Hepatic stellate cell (primary cell): Measurements from ENCODE around the gene PWWP2A.

ENCODE experiments used
- DNase-seq: peaks from one replicate; pipeline ENCODE4 v3.0.0; 2011; ENCODE audit warnings: low spot score

Gene PWWP2A

DNA sequence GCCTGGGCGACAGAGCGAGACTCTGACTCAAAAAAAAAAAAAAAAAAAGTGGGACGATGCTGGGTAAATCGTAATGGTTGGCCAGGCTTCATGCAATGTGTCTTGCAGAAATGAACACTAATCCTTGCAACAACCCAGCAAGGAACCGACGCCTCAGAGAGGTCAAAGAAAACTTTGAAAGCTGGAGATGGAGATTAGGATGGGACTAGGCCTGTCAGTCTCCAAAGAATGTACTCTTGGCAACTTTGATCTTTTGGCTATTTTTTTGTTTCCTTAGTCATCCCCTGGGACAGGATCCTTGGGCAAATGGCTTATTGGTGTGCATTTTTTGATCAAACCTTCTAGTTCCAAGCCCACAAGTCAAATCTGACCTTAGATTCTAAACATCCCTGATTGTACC, 10.6 kb upstream of the PWWP2A start:
- no peak for DNase-seq

DNA sequence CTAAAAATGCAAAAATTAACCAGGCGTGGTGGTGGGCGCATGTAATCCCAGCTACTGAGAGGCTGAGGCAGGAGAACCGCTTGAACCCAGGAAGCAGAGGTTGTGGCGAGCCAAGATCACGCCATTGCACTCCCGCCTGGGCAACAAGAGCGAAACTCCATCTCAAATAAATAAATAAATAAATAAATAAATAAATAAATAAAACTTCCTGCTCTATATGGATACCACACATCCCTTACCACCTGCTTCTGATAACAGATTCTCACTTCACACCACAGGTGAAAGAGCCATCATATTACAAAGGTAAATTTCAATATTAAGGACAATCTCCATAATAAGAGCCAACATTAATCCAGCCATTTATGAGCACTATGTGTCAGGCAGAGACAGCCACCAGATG, 9.4 kb upstream of the PWWP2A start:
- no peak for DNase-seq

DNA sequence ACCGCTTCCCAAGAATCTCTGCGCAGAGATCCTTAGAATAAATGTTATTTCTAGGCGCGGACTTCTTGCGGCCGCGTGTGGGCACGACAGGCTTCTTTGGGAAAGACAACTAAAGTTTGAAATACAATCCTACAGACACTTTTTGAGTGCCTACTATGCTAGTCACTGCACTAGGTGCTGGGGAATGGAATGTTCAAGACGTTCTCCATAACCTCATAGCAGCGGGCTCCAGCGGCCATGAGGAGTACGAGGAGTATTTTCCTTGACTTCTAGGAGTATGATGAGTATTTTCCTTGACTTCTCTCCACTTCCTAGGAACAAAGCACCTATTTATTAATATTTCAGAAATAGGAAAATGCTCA, 636 bp upstream of the PWWP2A start:
- no peak for DNase-seq

DNA sequence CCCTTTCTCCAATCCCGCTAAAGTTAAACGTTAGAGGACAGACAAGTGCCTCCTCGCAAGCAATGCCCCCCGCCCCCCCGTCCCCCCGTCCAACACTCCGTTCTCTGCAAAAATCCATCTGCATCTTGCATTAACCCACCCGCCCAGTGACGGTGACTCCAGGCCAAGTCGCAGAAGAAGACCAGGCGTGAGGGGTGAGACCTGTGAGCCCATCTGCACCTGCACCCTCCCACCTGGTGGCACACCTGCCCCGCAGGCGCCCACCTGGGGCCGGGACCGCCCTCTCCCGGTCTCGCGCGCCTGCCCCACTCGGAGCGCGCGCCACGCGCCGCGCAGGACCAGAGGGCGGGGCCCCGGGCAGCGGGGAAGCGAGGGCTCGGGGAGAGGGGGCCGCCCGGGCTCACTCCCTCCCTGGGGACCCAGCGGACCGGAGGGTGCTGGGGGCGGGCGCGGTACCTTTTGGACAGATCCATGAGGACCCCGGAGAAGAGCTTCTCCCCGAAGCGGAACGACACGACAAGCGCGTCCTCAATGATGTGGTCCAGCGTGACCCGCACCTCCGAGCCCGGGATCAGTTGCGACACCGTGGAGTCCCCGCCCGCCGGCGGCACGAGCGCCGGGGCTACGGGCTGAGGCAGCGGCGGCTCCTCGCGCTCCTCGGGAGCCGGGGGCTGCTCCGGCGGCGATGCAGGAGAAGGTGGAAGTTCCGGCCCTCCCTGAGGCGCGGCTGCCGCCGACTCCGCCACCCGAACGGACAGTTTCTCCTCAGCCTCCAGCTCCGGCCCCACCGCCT, 705 bp downstream of the PWWP2A start:
- DNase-seq = peak; percentile 36

DNA sequence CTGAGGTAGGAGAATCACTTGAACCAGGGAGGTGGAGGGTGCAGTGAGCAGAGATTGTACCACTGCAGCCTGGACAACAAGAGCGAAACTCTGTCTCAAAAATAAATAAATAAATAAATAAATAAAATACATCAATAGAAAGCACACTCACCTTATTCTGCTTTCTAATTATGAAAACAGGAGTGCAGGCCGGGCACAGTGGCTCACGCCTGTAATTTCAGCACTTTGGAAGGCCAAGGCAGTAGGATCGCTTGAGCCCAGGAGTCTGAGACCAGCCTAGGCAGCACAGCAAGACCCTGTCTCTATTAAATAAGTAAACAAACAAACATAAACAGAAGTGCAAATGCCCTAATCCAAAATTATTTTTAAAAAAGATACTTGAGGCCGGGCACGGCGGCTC, 2.3 kb downstream of the PWWP2A start:
- DNase-seq = no peak

DNA sequence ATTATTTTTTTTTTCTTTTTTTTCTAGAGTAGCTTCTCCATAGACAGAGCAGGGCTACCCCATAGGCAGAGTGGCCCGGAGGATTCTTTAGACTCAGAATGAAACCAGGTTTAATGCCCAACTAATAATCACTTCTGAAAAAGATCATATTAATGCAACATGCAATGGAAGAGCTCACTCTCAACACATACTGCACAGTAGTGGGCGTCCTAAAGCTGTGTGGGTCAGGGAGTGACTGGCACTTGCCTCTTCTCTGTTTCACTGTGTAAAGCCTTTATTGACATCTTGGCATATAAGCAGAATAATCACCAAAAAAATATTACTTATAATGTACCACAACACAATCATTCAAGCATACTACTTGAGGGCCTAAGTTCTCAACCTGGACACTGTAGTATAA, 11.1 kb downstream of the PWWP2A start:
- no peak for DNase-seq

DNA sequence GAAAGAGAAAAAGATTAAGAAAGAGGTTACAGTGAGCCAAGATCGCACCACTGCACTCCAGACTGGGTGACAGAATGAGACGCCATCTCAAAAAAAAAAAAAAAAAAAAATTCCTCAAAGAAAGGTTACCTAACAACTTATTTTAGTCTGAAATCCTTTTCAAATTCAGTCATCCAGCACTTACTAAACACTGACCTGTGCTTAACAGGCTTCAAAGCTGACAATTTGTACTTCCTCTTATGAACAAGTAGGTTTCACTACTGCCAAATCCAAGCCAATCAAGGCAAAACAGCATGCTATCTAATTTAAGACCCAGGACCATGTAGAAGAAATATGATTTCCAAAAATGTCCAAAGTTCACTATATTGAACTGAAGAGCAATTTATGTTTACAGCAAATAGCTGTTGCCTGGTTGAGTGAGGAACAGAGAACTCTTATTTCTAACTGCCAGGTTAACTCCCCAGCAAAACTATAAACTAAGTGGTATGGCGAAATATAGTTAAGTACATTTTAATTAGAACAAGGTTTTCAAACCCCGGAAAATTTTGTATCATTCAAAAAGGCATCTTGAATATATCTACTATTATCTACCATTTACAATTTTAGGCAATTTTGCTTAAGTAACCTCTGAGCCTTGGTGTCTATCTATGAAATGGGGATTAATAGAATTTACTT, 13.4 kb downstream of the PWWP2A start:
- DNase-seq = no peak

- no peak for DNase-seq
Measured at GRCh38 chr5:160097991-160098390, 21.3 kb downstream of the PWWP2A start.

GRCh38 chr5:160096178-160096577, 23.1 kb downstream of the PWWP2A start:
- no peak for DNase-seq

- DNase-seq = no peak
Measured at GRCh38 chr5:160092960-160093707, 26.1 kb downstream of the PWWP2A start.

GRCh38 chr5:160092514-160092913, 26.7 kb downstream of the PWWP2A start:
- no peak for DNase-seq

- no peak for DNase-seq
Measured at GRCh38 chr5:160090059-160090458, 29.2 kb downstream of the PWWP2A start.

GRCh38 chr5:160089531-160089930, 29.7 kb downstream of the PWWP2A start:
- DNase-seq = no peak

DNA sequence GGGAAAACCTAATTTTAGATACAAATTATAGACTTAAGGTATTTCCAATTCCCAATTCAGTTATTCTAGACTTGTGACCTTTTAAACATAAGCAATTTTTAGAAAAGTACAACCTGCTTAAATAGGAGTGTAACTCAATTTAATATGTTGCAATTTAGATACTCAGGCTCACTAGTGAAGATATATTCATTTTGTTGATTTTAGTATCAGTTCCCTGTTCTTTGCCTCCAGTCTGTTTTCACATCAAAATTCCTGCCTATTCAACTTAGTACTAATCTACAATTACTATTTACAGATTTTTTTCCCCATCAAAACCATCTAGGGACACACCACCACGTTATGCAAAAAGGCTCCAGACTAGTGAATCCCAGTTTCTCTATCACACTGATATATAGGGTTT, 30.4 kb downstream of the PWWP2A start:
- no peak for DNase-seq

GRCh38 chr5:160087199-160087598, 32.1 kb downstream of the PWWP2A start:
- no peak for DNase-seq

GRCh38 chr5:160084144-160084543, 35.1 kb downstream of the PWWP2A start:
- DNase-seq = no peak

DNA sequence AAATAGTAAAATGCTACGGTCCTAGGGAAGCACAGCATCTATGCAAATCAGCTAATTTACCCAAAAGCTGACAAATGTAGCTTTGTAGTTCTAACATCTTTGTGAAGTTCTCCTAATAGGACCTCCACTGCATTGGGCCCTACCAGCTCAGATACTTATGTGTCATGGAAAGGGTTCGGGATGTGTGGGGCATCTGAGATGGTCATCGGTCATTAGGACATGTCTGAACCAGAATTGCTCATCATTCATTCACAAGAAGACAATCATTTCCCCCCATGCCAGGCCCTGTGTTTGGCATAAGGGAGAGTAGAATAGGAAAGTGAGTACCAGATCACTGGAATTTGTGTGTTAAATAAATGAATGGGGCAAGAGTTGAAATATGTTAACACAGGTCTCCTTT, 35.7 kb downstream of the PWWP2A start:
- DNase-seq = peak; percentile 26

DNA sequence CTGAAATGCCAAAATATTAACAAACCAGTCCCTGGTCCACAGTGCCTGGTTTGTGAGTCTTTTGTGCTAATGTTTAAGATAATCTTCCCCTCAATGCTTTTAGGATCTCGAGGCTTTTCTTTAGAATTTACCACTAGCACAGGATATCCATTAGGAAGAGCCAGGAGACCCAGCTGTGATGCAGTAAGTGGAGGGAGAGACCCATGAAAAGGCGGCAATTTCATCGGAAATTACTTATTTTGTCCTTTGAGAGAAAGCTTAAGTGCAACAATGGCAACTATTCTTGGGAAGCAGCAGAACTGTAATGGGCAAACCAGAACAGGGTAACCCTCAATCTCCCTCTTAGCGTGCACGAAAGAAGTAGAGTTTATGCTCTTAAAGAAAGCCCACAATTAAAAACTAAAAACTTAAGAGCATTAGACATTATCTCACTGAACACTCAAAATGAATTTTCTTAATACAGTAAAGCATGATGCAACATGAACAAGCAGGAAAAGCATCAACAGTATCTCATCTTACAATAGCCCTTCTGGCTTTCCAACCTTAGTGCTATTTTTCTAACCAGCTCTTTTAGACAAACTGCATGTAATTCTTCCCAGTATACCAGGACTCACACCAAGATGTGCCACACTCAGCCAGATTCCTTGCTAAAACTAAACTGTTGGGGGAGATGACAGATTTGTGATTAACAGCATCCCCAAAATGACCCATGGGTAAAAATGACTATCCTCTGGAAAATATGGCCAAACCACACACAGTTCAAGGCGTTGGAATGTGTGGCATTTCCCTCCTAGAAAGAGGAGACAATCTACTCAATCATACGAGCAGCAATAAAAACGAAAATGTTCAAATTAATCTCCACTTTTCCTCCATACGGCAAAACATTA, 36.4 kb downstream of the PWWP2A start:
- peak; percentile 72 for DNase-seq

DNA sequence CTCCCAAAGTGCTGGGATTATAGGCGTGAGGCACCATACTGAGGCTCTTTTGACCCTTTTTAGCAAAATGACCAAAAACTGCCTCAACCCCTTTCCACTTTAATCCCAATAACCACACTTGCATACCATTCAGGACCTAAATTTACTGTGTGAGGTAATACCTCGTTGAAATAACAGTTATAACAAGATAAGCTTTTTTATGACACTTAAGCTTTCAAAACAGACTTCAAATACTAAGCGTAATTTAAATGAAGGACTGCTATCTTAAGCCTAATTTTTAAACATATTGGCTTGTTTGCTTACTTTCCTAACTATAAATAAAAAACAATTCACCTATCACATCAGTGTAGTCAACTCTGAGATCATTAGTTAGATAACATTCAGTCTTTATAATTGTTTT, 37.8 kb downstream of the PWWP2A start:
- DNase-seq = no peak

GRCh38 chr5:160079753-160080152, 39.5 kb downstream of the PWWP2A start:
- DNase-seq = no peak

DNA sequence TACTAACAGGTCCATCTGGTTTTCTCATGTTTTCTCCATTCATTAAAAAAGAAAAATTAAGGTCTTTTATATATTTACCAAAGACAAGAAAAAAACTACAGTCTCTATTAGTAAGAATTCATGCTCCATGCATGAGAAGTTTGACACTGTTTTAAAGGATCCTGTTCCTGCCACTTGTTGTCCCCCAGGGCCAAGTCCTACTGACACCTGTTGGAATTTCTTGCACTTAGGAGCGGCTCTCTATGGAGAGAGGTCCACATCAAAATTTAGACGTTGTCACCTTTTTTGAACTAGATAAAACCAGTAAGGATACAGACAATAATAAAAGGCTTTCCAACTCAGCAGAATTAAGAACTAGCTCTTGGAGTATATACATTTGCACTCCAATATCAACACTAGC, 42.3 kb downstream of the PWWP2A start:
- DNase-seq = no peak

GRCh38 chr5:160075073-160075472, 44.2 kb downstream of the PWWP2A start:
- DNase-seq = no peak
